HL-60/S4 treated with retinoic acid at 250 ng/mL for 4 days and 3 days (cell line): Measurements from ENCODE around the gene OTP.
"Not testable (repeated sequence)": the region's sequence is repeated elsewhere in the genome, so short reads cannot be mapped to it uniquely, and the experiment has no call there.

ENCODE experiments used
- in situ Hi-C: fragments of 300-500 bp; cut with MboI; formaldehyde crosslinking; loops from 2 replicates; pipeline ENCODE4 v1.7.0; 2022; ENCODE audit warnings: low sequenced_read_pairs

The OTP gene

GRCh38 chr5:77616920-77617319, 21.6 kb downstream of the OTP start:
- in situ Hi-C loops: no loop called here

- in situ Hi-C loops: not testable (repeated sequence)
Observed at GRCh38 chr5:77608927-77609326, 29.6 kb downstream of the OTP start.

GRCh38 chr5:77607324-77607723, 31.2 kb downstream of the OTP start:
- in situ Hi-C loops: no loop called here

GRCh38 chr5:77606279-77606678, 32.2 kb downstream of the OTP start:
- in situ Hi-C loops: no loop called here

GRCh38 chr5:77599679-77600078, 38.8 kb downstream of the OTP start:
- in situ Hi-C loops: no loop called here

- in situ Hi-C loops: no loop called here
Observed at GRCh38 chr5:77590347-77590746, 48.2 kb downstream of the OTP start.

GRCh38 chr5:77588175-77588574, 50.3 kb downstream of the OTP start:
- in situ Hi-C loops: no loop called here

- in situ Hi-C loops: no loop called here
Observed at GRCh38 chr5:77586101-77586500, 52.4 kb downstream of the OTP start.

- in situ Hi-C loops: not testable (repeated sequence)
Observed at GRCh38 chr5:77582143-77582542, 56.4 kb downstream of the OTP start.
